MCF 10A (cell line): ENCODE results near the gene ZNF738. TPM values are rescaled to one million over a fixed set of nuclear protein-coding genes. Genes with fewer than 3 reads are reported as not detected.
A peak's percentile ranks its signal among the peaks of the same experiment; 100 is the strongest.
"Not testable (repeated sequence)": the region's sequence is repeated elsewhere in the genome, so short reads cannot be mapped to it uniquely, and the experiment has no call there.

ENCODE experiments used
- Bru-seq: library from RNA; stranded (reverse); fragments of 400-500 nt; gene quantifications from one replicate; lab custom pipeline; 2021; lab: Mats Ljungman, UMichigan
- BruChase-seq, 2 experiments: library from RNA; stranded (reverse); fragments of 400-500 nt; gene quantifications; one replicate each; lab custom pipeline; 2021; lab: Mats Ljungman, UMichigan
- BruUV-seq: library from RNA; stranded (reverse); fragments of 400-500 nt; replicated peaks from 2 replicates; lab custom pipeline; 2021; lab: Mats Ljungman, UMichigan
- CTCF ChIA-PET: fragments of 300-600 bp; sonication (Branson Sonifier 250); formaldehyde crosslinking; extraction: SDS; loops from one replicate; lab custom pipeline; 2021; ENCODE audit warnings: antibody characterized with exemption, inconsistent platforms; lab: Yijun Ruan, JAX
- POLR2A ChIA-PET: fragments of 300-600, 350-650 bp; sonication (Branson Sonifier 250); formaldehyde crosslinking; extraction: SDS; loops from one replicate; lab custom pipeline; 2020; ENCODE audit warnings: antibody characterized with exemption, inconsistent platforms; lab: Yijun Ruan, JAX
- DNase-seq: peaks from one replicate; pipeline ENCODE4 v3.0.0-alpha.2; 2018; ENCODE audit not compliant: unreplicated experiment
- H3K27ac Mint-ChIP-seq: one replicate; pipeline ENCODE4 v1.8.0; 2022; ENCODE audit warnings: mild to moderate bottlenecking, low read depth, mixed read lengths; ENCODE audit not compliant: unreplicated experiment
- H3K27me3 Mint-ChIP-seq: one replicate; pipeline ENCODE4 v1.8.0; 2022; ENCODE audit warnings: mixed read lengths; ENCODE audit not compliant: insufficient read depth, unreplicated experiment
- H3K36me3 Mint-ChIP-seq: one replicate; pipeline ENCODE4 v1.8.0; 2022; ENCODE audit warnings: mild to moderate bottlenecking, moderate library complexity, mixed read lengths; ENCODE audit not compliant: insufficient read depth, unreplicated experiment
- H3K4me1 Mint-ChIP-seq: one replicate; pipeline ENCODE4 v1.8.0; 2022; ENCODE audit warnings: mixed read lengths; ENCODE audit not compliant: insufficient read depth, unreplicated experiment
- H3K4me3 Mint-ChIP-seq: one replicate; pipeline ENCODE4 v1.8.0; 2022; ENCODE audit warnings: mild to moderate bottlenecking, moderate library complexity, mixed read lengths; ENCODE audit not compliant: unreplicated experiment
- H3K9me3 Mint-ChIP-seq: one replicate; pipeline ENCODE4 v1.8.0; 2022; ENCODE audit warnings: mixed read lengths; ENCODE audit not compliant: unreplicated experiment
- CTCF ChIP-seq: fragments of 200-600 bp; IDR thresholded peaks from one replicate; pipeline ENCODE4 v1.8.0; 2022; ENCODE audit warnings: antibody characterized with exemption, mild to moderate bottlenecking; ENCODE audit not compliant: unreplicated experiment
- intact Hi-C: fragments of 100-400 bp; cut with micrococcal nuclease; formaldehyde crosslinking; loops from 2 replicates; pipeline ENCODE4 v1.14.1; 2022
- long read RNA-seq: library from polyadenylated mRNA; stranded (forward); transcript quantifications from one replicate; pipeline ENCODE4 v2.0.0, GENCODE V29; 2022
- total RNA-seq: library from RNA; stranded (reverse); gene quantifications from 2 replicates; pipeline ENCODE4 v1.2.3, GENCODE V29; 2022

ZNF738 gene
- total RNA-seq, result 3.4 and 4.3 TPM in 2 replicates
- percentile 64 among the genes with signal in this experiment for Bru-seq, nascent RNA
- BruChase-seq, experiment 1, labeled RNA remaining after a 6-hour chase, result percentile 60 among the genes with signal in this experiment
- BruChase-seq, experiment 2, labeled RNA remaining after a 2-hour chase, result percentile 70 among the genes with signal in this experiment
- long read RNA-seq, partial matches to known transcripts, result 0 of 1 reads
- long read RNA-seq, other reads (novel, unspliced or antisense), result 0 of 1 reads

- no peaks in the 10 kb centered on the region for H3K27me3 Mint-ChIP-seq
- no peaks in the 10 kb centered on the region for H3K9me3 Mint-ChIP-seq
- ChIA-PET POLR2A (interaction anchor here (0.6 to 3.2 kb wide), 12 partner anchors 13 to 1119 kb away, joined by 3 to 30 read pairs (median 4); partner anchors contain the start of genes ZNF100, ZNF429, ZNF431 and ZNF493), CTCF (interaction anchor here (0.6 to 1.5 kb wide), 8 partner anchors 15 to 978 kb away, joined by 3 read pairs; no protein-coding TSS in a partner anchor)
- intact Hi-C loops, result loop anchor here (2.0 kb wide), 1 partner anchor 30 kb away; the partner anchor contains the start of gene ZNF708
- peak within 1 kb of the TSS; percentile 81 for H3K4me3 Mint-ChIP-seq
- peaks cover 10% of the 10 kb centered on the region for H3K36me3 Mint-ChIP-seq
- BruUV-seq, result TSS peak; percentile 34
- H3K4me1 Mint-ChIP-seq, result no peaks in the 10 kb centered on the region
- TF ChIP-seq CTCF, result no peak
- peak within 1 kb of the TSS; percentile 61 for H3K27ac Mint-ChIP-seq
- peak; percentile 92 for DNase-seq
These were observed at the start of gene ZNF738 for GRCh38 chr19:21358768-21359451. ZNF738 (plus strand) TSS chr19:21359000; CDS start chr19:21359141, 141 bp downstream.

- DNase-seq, H3K4me3 Mint-ChIP-seq, BruUV-seq, H3K27me3 Mint-ChIP-seq, POLR2A ChIA-PET, H3K4me1 Mint-ChIP-seq, H3K9me3 Mint-ChIP-seq, H3K27ac Mint-ChIP-seq, intact Hi-C loops, CTCF ChIA-PET: not testable (repeated sequence)
- H3K36me3 Mint-ChIP-seq, result peaks cover 27% of the 10 kb centered on the region
These were observed 46.0 kb upstream of the ZNF738 start for GRCh38 chr19:21312807-21313206.

GRCh38 chr19:21314676-21315075 is 44.1 kb upstream of the ZNF738 start:
- no peak for TF ChIP-seq CTCF
- ChIA-PET CTCF (interaction anchor here (1.0 kb wide), 1 partner anchor 9 kb away, joined by 3 read pairs; no protein-coding TSS in a partner anchor), POLR2A (interaction anchor here (0.7 to 1.6 kb wide), 2 partner anchors 14 to 1725 kb away, joined by 3 to 7 read pairs; partner anchors contain the start of gene ZNF708)
- no peaks in the 10 kb centered on the region for H3K27me3 Mint-ChIP-seq
- no peak overlapping the region for H3K27ac Mint-ChIP-seq
- peaks cover 14% of the 10 kb centered on the region for H3K36me3 Mint-ChIP-seq
- intact Hi-C loops, result no loop called here
- DNase-seq, result no peak
- no TSS peak for BruUV-seq
- no peaks in the 10 kb centered on the region for H3K4me1 Mint-ChIP-seq
- H3K9me3 Mint-ChIP-seq, result no peaks in the 10 kb centered on the region
- H3K4me3 Mint-ChIP-seq, result no peak overlapping the region

- no peaks in the 10 kb centered on the region for H3K4me1 Mint-ChIP-seq
- intact Hi-C loops, result no loop called here
- no peak overlapping the region for H3K4me3 Mint-ChIP-seq
- no TSS peak for BruUV-seq
- TF ChIP-seq CTCF, result no peak
- DNase-seq, result no peak
- ChIA-PET CTCF (interaction anchor here (0.6 kb wide), 1 partner anchor 49 kb away, joined by 3 read pairs; no protein-coding TSS in a partner anchor), POLR2A (interaction anchor here (0.8 to 1.6 kb wide), 3 partner anchors 11 to 12 kb away, joined by 3 to 4 read pairs (median 3); partner anchors contain the start of gene ZNF708)
- H3K27ac Mint-ChIP-seq, result no peak overlapping the region
- H3K36me3 Mint-ChIP-seq, result peaks cover 6% of the 10 kb centered on the region
- peaks cover 9% of the 10 kb centered on the region for H3K9me3 Mint-ChIP-seq
- H3K27me3 Mint-ChIP-seq, result no peaks in the 10 kb centered on the region
These were observed 41.0 kb upstream of the ZNF738 start for GRCh38 chr19:21317821-21318220.
